GM21737 (cell line): Measurements from ENCODE around the gene NRL.
"Not testable (repeated sequence)": the region's sequence is repeated elsewhere in the genome, so short reads cannot be mapped to it uniquely, and the experiment has no call there.

ENCODE experiments used
- ATAC-seq: cut with Tn5 transposase; IDR thresholded peaks from one replicate; pipeline ENCODE4 v1.9.1; 2021; ENCODE audit warnings: mild to moderate bottlenecking, moderate library complexity; ENCODE audit not compliant: unreplicated experiment

The NRL gene

DNA sequence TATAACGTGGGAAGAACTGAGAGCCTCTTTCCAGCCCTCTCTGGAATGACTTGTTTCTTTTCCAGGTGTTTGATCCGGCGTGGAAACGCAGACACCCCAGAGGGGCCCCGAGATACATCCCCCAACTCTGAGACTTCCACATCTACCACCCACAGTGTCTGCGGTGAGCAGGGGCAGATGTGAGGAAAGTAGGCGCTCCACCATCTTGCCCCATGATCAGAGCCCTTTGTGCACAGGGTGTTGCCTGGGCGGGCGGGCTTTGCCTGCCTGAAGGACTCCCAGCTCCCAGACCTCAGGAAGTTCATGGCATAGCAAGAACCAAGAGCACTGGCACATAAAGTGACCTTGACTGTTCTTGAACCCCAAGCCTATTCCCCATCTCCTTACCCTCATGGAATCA, 60.1 kb downstream of the NRL start:
- no peak for ATAC-seq

DNA sequence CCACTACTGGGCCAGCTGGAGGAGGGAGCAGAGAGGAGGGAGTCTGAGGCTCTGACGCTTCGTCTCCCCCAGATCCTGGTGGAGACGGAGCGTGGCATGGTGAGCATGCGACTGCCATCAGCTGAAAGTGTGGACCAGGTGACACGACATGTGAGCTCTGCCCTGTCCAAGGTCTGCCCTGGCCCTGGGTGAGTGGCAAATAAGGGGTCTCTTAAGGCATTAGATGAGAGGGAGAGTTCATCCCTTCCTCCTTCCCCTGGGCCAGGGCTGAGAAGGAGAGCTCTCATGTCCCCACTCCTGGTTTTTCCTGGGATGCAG, 60.5 kb downstream of the NRL start:
- ATAC-seq, result no peak

DNA sequence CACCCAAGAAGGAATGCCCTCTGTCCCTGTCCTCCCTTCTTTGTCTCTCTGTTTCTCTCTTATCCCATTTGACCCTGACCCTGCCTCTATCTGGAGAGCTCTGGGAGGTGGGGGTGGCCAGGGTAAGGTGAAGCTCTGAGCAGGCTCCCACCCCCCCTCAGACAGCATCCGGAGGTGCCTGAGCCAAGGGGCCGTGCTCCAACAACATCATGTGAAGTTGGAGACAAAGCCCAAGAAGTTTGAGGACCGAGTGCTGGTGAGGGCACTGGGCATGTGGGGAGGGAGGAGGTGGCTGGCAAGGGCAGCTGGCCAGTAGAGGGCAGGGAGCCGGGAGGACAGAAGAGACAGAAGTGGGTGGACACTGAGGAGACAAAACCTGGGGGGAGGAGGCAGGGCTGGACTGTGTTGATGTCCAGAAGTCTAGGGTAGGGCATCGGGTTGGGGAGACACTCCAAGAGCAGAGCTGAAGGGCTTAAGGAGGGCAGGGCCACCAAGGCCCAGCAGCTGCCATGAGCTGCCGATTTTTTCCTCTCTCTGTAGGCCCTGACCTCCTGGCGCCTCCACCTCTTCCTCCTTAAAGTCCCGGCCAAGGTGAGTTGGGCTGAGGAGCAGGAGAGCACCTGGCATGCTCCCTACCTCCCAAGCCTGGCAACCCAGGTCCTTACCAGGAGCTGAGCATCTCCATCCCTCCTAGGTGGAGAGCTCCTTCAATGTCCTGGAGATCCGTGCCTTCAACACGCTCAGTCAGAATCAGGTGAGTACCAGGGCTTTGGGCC, 61.0 kb downstream of the NRL start:
- no peak for ATAC-seq

- no peak for ATAC-seq
These were observed 61.8 kb downstream of the NRL start for GRCh38 chr14:24052656-24053547.

DNA sequence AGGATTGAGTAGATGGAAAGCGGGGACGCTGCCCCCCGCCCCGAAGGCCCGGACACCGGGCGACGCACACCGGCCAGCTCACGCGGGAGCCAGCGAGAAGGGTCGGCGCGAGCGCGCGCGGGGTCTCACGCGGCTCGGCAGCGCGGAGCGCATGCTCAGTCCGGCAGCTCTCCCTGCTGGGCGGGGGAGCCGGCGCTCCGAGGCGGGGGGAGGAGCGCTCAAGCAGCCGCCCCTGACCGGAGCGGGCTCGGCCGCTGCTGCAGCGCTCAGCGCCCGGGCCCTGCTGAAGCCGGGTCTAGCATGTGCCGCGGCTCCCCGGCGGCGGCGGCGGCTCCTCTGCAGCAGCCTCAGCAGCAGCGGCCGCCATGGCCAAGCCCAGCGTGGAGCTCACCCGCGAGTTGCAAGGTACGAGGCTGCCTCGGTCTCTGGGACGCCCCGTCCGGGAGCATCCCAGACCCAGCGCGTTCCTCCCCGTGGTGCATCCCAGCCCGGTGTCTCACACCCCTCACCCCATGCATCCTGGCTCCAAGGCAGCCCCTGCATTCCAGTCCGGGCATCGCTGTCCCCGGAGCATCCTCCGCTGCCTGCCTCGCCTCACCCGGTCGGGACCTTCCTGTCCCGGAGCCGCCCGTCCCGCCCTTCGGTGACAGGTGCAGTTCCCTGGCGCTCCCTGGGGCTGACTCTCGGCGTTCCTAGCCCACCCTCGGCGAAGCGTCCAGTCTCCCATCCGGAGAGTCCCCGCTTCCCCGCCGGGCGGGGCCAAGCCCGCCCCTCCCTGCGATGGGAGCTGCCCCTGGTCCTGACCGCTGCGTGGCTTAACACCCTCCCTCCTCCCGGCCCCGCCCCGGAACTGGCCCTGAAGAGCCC, 62.7 kb downstream of the NRL start, which contains the start of gene CARMIL3:
Gene CARMIL3 (plus strand): TSS at position 221 of the 867 bp plus-strand sequence. CDS start 145 bp downstream, at position 366.
- peak; percentile 67 for ATAC-seq

DNA sequence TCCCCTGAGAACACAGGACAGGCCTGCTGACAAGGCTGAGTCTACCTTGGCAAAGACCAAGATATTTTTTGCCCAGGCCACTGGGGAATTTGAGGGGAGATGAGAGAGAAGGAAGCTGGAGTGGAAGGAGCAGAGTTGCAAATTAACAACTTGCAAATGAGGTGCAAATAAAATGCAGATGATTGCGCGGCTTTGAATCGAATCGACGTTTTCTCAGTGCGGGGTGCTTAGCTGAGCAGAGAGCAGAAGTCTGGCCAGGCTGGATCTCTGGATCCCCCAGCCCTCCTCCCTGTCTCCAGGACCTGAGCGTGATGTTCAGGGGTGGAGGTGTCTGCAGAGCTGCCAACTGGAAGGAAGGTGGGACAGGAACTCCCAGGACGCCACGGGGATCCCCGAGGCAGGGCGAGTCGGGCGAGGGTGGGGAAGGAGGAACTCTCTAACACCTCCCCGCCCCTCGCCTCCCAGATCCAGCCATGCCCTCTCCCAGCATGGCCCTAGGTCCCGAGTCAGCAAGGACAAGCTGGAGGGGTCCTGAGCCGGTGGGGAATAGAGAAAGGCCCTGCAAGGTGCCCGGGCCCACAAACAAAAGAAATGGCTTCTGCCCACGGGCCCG, 63.5 kb downstream of the NRL start:
- ATAC-seq, result no peak

GRCh38 chr14:24050753-24051152, 64.0 kb downstream of the NRL start:
- ATAC-seq, result not testable (repeated sequence)

DNA sequence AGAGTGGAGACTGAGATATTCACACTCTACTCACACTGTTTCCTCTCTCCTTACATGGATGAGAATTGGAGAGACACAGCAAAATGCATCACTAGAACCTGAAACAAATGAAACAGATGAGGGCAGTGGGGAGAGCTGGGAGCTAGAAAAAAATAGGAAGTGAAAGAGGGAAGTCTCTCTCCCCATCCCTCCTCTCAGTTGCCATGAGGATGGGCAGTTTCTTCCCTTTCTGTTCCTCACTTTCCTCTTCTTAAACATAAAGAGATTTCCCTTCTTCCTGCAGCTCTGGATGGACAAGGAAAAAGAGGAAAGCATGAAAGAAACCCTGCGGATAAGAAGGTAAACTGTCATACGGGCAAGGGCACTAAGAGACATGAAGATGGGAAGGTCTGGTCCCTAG, 65.7 kb downstream of the NRL start:
- not testable (repeated sequence) for ATAC-seq

- ATAC-seq, result no peak
These were observed 72.0 kb downstream of the NRL start for GRCh38 chr14:24042746-24043145.

- no peak for ATAC-seq
These were observed 74.1 kb downstream of the NRL start for GRCh38 chr14:24040692-24041091.

DNA sequence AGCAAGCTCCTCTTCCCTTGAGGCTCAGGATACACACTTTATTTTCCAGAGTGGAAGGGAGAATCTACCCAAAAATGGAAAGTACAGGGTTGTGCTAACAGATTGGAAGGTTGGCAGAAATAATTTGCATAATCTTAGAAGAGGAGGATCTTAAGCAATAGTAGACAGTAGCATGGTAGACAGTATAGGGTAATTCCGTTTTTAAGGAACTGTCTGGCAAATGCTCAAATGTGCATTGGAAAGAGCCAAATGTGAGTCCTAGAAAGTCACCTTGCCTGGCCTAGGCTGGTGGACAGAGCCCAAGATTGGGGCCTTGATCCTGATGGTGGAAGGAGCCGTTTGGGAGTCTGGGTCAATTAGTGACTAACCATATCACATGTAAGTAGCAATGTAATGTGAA, 76.1 kb downstream of the NRL start:
- ATAC-seq, result no peak

DNA sequence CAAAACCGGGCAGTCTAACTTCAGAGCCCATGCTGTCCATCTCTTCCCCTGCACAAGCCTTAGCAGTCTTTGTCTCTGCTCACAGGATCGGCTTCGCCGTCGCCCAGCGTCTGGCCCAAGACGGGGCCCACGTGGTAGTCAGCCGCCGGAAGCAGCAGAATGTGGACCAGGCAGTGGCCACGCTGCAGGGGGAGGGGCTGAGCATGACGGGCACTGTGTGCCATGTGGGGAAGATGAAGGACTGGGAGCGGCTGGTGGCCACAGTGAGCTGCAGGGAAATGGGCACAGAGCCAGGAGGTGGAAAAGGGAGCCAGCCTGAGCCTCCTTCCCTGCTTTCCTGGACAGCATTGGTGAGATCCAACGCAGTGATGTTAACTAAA, 77.1 kb downstream of the NRL start:
- ATAC-seq, result no peak

DNA sequence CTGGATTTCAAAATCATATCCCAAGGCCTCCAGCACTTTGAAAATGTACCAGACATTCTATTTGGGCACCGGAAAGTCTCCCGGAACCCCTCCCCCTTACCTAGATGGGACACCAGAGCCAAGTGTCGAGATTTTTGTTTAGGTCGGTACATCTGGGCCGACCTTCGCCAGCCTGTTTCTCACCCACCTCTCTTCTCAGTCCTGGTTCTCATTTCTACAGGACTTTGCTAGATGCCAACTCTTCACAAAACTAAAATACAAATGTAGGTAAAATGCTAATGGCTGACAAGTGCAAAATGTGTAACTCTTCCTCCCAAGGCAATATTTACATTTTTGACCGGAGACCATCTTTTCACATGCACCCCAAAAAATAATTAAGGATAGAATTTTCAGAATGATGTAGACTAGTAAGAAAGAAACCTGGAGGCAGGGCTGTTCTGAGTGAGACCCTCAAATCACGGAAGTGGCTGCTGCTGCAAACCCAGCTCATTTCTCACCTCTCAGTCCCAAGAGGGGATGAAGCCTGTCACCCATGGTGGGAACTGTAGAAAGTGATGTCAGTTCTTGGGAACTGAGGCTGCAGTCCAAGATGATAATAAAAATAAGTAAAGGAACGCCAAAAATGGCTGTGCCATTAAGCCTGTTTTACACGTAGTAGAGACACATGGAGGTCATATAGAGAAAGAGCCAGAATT, 77.6 kb downstream of the NRL start:
- not testable (repeated sequence) for ATAC-seq

- ATAC-seq, result no peak
These were observed 78.4 kb downstream of the NRL start for GRCh38 chr14:24036169-24036962.

- not testable (repeated sequence) for ATAC-seq
These were observed 79.0 kb downstream of the NRL start for GRCh38 chr14:24035769-24036168.

GRCh38 chr14:24032727-24033418, 81.9 kb downstream of the NRL start:
- no peak for ATAC-seq

DNA sequence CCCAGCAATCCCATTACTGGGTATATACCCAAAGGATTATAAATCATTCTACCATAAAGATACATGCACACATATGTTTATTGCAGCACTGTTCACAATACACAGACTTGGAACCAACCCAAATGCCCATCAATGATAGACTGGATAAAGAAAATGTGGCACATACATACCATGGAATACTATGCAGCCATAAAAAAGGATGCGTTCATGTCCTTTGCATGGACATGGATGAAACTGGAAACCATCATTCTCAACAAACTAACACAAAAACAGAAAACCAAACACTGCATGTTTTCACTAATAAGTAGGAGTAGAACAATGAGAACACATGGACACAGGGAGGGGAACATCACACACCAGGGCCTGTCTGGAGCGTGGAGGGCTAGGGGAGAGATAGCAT, 83.4 kb downstream of the NRL start:
- not testable (repeated sequence) for ATAC-seq

DNA sequence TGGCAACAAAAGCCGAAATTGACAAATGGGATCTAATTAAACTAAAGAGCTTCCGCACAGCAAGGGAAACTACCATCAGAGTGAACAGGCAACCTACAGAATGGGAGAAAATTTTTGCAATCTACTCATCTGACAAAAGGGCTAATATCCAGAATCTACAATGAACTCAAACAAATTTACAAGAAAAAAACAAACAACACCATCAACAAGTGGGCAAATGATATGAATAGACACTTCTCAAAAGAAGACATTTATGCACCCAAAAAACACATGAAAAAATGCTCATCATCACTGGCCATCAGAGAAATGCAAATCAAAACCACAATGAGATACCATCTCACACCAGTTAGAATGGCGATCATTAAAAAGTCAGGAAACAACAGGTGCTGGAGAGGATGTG, 85.1 kb downstream of the NRL start:
- ATAC-seq, result not testable (repeated sequence)
